NB4 (cell line): ENCODE measurements around the gene DEPDC1.

Source experiments
- DNase-seq: peaks from one replicate; pipeline ENCODE4 v3.0.0; 2010; ENCODE audit warnings: low read depth
- H3K4me3 ChIP-seq: one replicate; pipeline ENCODE4 v1.5.1; 2011; ENCODE audit warnings: mild to moderate bottlenecking, low read depth, low read length, moderate library complexity
- CTCF ChIP-seq: IDR thresholded peaks from one replicate; pipeline ENCODE4 v1.5.1; 2012; ENCODE audit warnings: low read depth, low read length
- MYC ChIP-seq: IDR thresholded peaks from 2 replicates; pipeline ENCODE4 v1.6.1; 2011; ENCODE audit warnings: low read depth, low read length
- POLR2A ChIP-seq: IDR thresholded peaks from 2 replicates; pipeline ENCODE4 v1.6.1; 2011; ENCODE audit warnings: mild to moderate bottlenecking; ENCODE audit not compliant: insufficient read length; ENCODE audit errors: extremely low read depth
- TF ChIP-seq, protein P1 (sequence below): IDR thresholded peaks from 2 replicates; pipeline ENCODE4 v1.6.1; 2011; ENCODE audit warnings: low read depth, low read length

Gene DEPDC1

DNA sequence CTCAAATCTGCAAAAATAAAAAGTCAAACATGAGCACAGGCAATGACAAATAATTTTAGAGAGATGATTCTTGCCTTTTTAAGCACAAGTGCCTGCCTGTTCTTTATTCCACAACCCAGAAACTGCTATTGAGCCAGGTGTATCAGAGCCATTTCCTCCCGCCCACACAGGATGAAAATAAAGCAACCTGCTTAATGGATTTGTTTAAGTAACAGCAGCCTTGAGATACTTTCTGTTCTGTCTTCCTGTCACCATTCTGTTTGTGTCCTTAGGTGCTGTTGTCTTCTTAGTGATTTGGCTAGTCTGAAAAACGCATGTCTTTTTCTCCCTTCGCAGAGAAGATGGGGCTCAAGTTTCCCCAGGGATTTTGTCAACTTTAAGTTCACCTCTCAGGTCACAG, 58.6 kb downstream of the DEPDC1 start:
- DNase-seq: no peak
- TF ChIP-seq, protein P1, sequence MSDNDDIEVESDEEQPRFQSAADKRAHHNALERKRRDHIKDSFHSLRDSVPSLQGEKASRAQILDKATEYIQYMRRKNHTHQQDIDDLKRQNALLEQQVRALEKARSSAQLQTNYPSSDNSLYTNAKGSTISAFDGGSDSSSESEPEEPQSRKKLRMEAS: no peak
- TF ChIP-seq CTCF: no peak
- TF ChIP-seq POLR2A: no peak
- no peak for TF ChIP-seq MYC
- no peak overlapping the region for H3K4me3 ChIP-seq

GRCh38 chr1:68433395-68433794, 63.5 kb downstream of the DEPDC1 start:
- TF ChIP-seq POLR2A: no peak
- no peak for TF ChIP-seq CTCF
- no peak for TF ChIP-seq MYC
- TF ChIP-seq, protein P1: no peak
- no peak overlapping the region for H3K4me3 ChIP-seq
- no peak for DNase-seq

- DNase-seq: no peak
- TF ChIP-seq CTCF: no peak
- TF ChIP-seq POLR2A: no peak
- TF ChIP-seq, protein P1: no peak
- TF ChIP-seq MYC: no peak
Measured at GRCh38 chr1:68431076-68431475, 65.8 kb downstream of the DEPDC1 start.

GRCh38 chr1:68429233-68429808, 67.6 kb downstream of the DEPDC1 start:
- DNase-seq: no peak
- H3K4me3 ChIP-seq: no peak overlapping the region
- TF ChIP-seq, protein P1: no peak
- TF ChIP-seq CTCF (no peak), MYC (no peak), POLR2A (no peak)

More at GRCh38 chr1:68431076-68431475, 65.8 kb downstream of the DEPDC1 start:
- no peak overlapping the region for H3K4me3 ChIP-seq

DNA sequence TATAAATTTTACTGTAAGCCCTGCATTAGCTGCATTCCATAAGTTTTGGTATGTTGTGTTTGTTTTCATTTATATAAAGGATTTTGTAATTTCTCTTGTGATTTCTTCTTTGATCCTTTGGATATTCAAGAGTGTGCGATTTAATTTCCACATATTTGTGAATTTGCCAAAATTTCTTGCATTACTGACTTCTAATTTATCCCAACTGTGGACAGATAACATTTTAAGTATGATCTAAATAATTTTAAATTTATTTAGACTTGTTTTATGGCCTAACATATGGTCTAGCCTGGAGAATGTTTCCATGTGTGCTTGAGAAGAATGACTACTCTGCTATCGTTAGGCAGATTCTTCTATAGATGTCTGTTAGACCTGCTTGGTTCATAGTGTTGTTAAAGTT, 70.3 kb downstream of the DEPDC1 start:
- no peak for DNase-seq
- no peak overlapping the region for H3K4me3 ChIP-seq
- TF ChIP-seq MYC (no peak), CTCF (no peak), POLR2A (no peak)
- TF ChIP-seq, protein P1: no peak
